ENCODE results near the gene TNFSF8.

TNFSF8 gene

GRCh38 chr9:114930056-114930812 is at the start of gene TNFSF8:
Gene TNFSF8, minus strand, starts transcription at chr9:114930591. Its CDS starts 288 bp downstream, at chr9:114930303.
- DNase-seq (ENCODE audit: low read depth) = no peak
- H3K4me3 ChIP-seq (ENCODE audit: low read length) = no peak within 1 kb of the TSS
- TF ChIP-seq CTCF (conservative IDR thresholded peaks at IDR 0.05; ENCODE audit: low read depth, low read length) = no peak

- TF ChIP-seq CTCF (conservative IDR thresholded peaks at IDR 0.05; ENCODE audit: low read depth, low read length) = no peak
- no peak for DNase-seq (ENCODE audit: low read depth)
- no peak overlapping the region for H3K4me3 ChIP-seq (ENCODE audit: low read length)
Observed at GRCh38 chr9:114973216-114973615, 42.8 kb upstream of the TNFSF8 start.

- DNase-seq (ENCODE audit: low read depth) = no peak
- TF ChIP-seq CTCF (conservative IDR thresholded peaks at IDR 0.05; ENCODE audit: low read depth, low read length) = no peak
- H3K4me3 ChIP-seq (ENCODE audit: low read length) = no peak overlapping the region
Observed at GRCh38 chr9:114972510-114973136, 42.2 kb upstream of the TNFSF8 start.

GRCh38 chr9:114969269-114969668 is 38.9 kb upstream of the TNFSF8 start:
- H3K4me3 ChIP-seq (ENCODE audit: low read length) = no peak overlapping the region
- TF ChIP-seq CTCF (conservative IDR thresholded peaks at IDR 0.05; ENCODE audit: low read depth, low read length) = no peak
- DNase-seq (ENCODE audit: low read depth) = no peak

- DNase-seq (ENCODE audit: low read depth) = peak; percentile 42
- H3K4me3 ChIP-seq (ENCODE audit: low read length) = no peak overlapping the region
- no peak for TF ChIP-seq CTCF (conservative IDR thresholded peaks at IDR 0.05; ENCODE audit: low read depth, low read length)
Observed at GRCh38 chr9:114968671-114969070, 38.3 kb upstream of the TNFSF8 start.

- no peak overlapping the region for H3K4me3 ChIP-seq (ENCODE audit: low read length)
- no peak for DNase-seq (ENCODE audit: low read depth)
- TF ChIP-seq CTCF (conservative IDR thresholded peaks at IDR 0.05; ENCODE audit: low read depth, low read length) = no peak
Observed at GRCh38 chr9:114965564-114965963, 35.2 kb upstream of the TNFSF8 start.

GRCh38 chr9:114962809-114963208 is 32.4 kb upstream of the TNFSF8 start:
- no peak for TF ChIP-seq CTCF (conservative IDR thresholded peaks at IDR 0.05; ENCODE audit: low read depth, low read length)
- no peak for DNase-seq (ENCODE audit: low read depth)
- H3K4me3 ChIP-seq (ENCODE audit: low read length) = no peak overlapping the region
